ENCODE data around the gene LRBA. TPM values are rescaled to one million over a fixed set of nuclear protein-coding genes. Genes with fewer than 3 reads are reported as not detected.

The LRBA gene
- total and polyA plus RNA-seq, 9 donors: 9.7 to 49.2 (median 30.4) TPM

GRCh38 chr4:150336676-150337412 is 678.2 kb downstream of the LRBA start:
- WGBS, 3 donors: 71 to 79% (median 73%) methylated on average over 5 of the region's 5 CpGs
- DNase-seq: no peak
- no peak for TF ChIP-seq POLR2A (IDR thresholded peaks at IDR 0.05)
- TF ChIP-seq, protein P1, sequence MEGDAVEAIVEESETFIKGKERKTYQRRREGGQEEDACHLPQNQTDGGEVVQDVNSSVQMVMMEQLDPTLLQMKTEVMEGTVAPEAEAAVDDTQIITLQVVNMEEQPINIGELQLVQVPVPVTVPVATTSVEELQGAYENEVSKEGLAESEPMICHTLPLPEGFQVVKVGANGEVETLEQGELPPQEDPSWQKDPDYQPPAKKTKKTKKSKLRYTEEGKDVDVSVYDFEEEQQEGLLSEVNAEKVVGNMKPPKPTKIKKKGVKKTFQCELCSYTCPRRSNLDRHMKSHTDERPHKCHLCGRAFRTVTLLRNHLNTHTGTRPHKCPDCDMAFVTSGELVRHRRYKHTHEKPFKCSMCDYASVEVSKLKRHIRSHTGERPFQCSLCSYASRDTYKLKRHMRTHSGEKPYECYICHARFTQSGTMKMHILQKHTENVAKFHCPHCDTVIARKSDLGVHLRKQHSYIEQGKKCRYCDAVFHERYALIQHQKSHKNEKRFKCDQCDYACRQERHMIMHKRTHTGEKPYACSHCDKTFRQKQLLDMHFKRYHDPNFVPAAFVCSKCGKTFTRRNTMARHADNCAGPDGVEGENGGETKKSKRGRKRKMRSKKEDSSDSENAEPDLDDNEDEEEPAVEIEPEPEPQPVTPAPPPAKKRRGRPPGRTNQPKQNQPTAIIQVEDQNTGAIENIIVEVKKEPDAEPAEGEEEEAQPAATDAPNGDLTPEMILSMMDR (IDR thresholded peaks at IDR 0.05): no peak
- TF ChIP-seq EP300 (IDR thresholded peaks at IDR 0.05): no peak
- no peak overlapping the region for H3K27ac ChIP-seq
- H3K4me1 ChIP-seq (ENCODE audit: insufficient read depth): no peaks in the 10 kb centered on the region
- H3K9me3 ChIP-seq: no peaks in the 10 kb centered on the region
- intact Hi-C loops (cut with DNase I): no loop called here
- H3K27me3 ChIP-seq: no peaks in the 10 kb centered on the region
- H3K4me3 ChIP-seq: no peak overlapping the region
- no peaks in the 10 kb centered on the region for H3K36me3 ChIP-seq

GRCh38 chr4:150332961-150333360 is 682.1 kb downstream of the LRBA start:
- Histone ChIP-seq H3K27ac (no peak overlapping the region), H3K36me3 (no peaks in the 10 kb centered on the region), H3K4me3 (no peak overlapping the region), H3K9me3 (no peaks in the 10 kb centered on the region), H3K27me3 (no peaks in the 10 kb centered on the region), H3K4me1 (ENCODE audit: insufficient read depth) (no peaks in the 10 kb centered on the region)
- intact Hi-C loops (cut with DNase I): no loop called here
- DNase-seq: no peak
- TF ChIP-seq, protein P1 (IDR thresholded peaks at IDR 0.05): no peak
- TF ChIP-seq EP300 (IDR thresholded peaks at IDR 0.05) (no peak), POLR2A (IDR thresholded peaks at IDR 0.05) (no peak)

DNA sequence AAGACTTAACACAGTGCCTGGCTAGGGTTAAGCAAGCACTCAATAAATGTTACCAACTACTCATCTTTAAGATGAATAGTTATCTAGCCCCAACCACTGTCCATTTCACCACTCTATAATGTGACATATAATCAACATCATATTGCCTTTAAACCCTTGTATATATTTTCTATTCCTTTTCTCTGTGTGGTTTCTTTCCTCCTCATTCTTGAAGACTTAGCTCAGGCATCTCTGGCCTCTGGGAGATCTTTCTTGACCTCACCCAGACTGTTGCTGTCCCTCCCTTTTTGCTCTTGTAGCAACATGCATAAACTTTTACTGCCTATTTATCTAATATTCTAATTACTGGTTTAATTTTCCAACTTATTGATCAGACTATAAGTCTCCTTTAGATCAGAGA is 683.0 kb downstream of the LRBA start:
- H3K4me3 ChIP-seq: no peak overlapping the region
- H3K27ac ChIP-seq: no peak overlapping the region
- intact Hi-C loops (cut with DNase I): no loop called here
- H3K27me3 ChIP-seq: no peaks in the 10 kb centered on the region
- H3K4me1 ChIP-seq (ENCODE audit: insufficient read depth): no peaks in the 10 kb centered on the region
- TF ChIP-seq POLR2A (IDR thresholded peaks at IDR 0.05): no peak
- TF ChIP-seq, protein P1 (IDR thresholded peaks at IDR 0.05): no peak
- no peak for TF ChIP-seq EP300 (IDR thresholded peaks at IDR 0.05)
- DNase-seq: no peak
- H3K36me3 ChIP-seq: no peaks in the 10 kb centered on the region
- H3K9me3 ChIP-seq: no peaks in the 10 kb centered on the region

GRCh38 chr4:150329373-150329772 is 685.7 kb downstream of the LRBA start:
- intact Hi-C loops (cut with DNase I): no loop called here
- H3K9me3 ChIP-seq: no peaks in the 10 kb centered on the region
- H3K27me3 ChIP-seq: no peaks in the 10 kb centered on the region
- H3K4me1 ChIP-seq (ENCODE audit: insufficient read depth): no peaks in the 10 kb centered on the region
- TF ChIP-seq POLR2A (IDR thresholded peaks at IDR 0.05) (no peak), EP300 (IDR thresholded peaks at IDR 0.05) (no peak)
- TF ChIP-seq, protein P1 (IDR thresholded peaks at IDR 0.05): no peak
- H3K27ac ChIP-seq: no peak overlapping the region
- no peak overlapping the region for H3K4me3 ChIP-seq
- DNase-seq: no peak
- no peaks in the 10 kb centered on the region for H3K36me3 ChIP-seq

Data from ovary (tissue), 9 donors.